H1 (cell line): ENCODE measurements around the gene PCDHGB3.

ENCODE experiments used
- EP300 ChIP-seq, 2 experiments: IDR thresholded peaks; 1 replicate in 1 of 2; 2 replicates in 1 of 2; pipeline ENCODE4 v1.6.1; 2011 to 2012; ENCODE audit warnings: low read depth in 2 of 2, low read length in 2 of 2, mild to moderate bottlenecking in 2 of 2, borderline replicate concordance in 1 of 2, inconsistent platforms in 1 of 2, moderate library complexity in 1 of 2
- EZH2 ChIP-seq: fragments of 200-600 bp; sonication (generic); IDR thresholded peaks from 2 replicates; pipeline ENCODE4 v1.7.1; 2012; ENCODE audit warnings: low read depth, mild to moderate bottlenecking, moderate library complexity, low read length, inconsistent platforms; ENCODE audit not compliant: severe bottlenecking
- JUND ChIP-seq: IDR thresholded peaks from 2 replicates; pipeline ENCODE4 v1.6.1; 2011; ENCODE audit warnings: mild to moderate bottlenecking, improper control_type of control experiment, low read length
- MAFK ChIP-seq: IDR thresholded peaks from 2 replicates; pipeline ENCODE4 v1.6.1; 2012; ENCODE audit warnings: low read depth, mild to moderate bottlenecking, improper control_type of control experiment, low read length
- POLR2AphosphoS5 ChIP-seq: IDR thresholded peaks from 2 replicates; pipeline ENCODE4 v1.6.1; 2011; ENCODE audit warnings: low read depth, low read length
- SP2 ChIP-seq: IDR thresholded peaks from 2 replicates; pipeline ENCODE4 v1.6.1; 2012; ENCODE audit warnings: mild to moderate bottlenecking, low read length, inconsistent platforms
- YY1 ChIP-seq: IDR thresholded peaks from 2 replicates; pipeline ENCODE4 v1.6.1; 2011; ENCODE audit warnings: low read depth, mild to moderate bottlenecking, low read length
- TF ChIP-seq, protein P1 (sequence below), 3 experiments: IDR thresholded peaks; 1 replicate in 2 of 3; 2 replicates in 1 of 3; pipeline versions ENCODE4 v1.5.1 to v1.6.1; 2011; ENCODE audit warnings: low read length in 3 of 3, mild to moderate bottlenecking in 3 of 3, inconsistent platforms in 2 of 3, low read depth in 1 of 3, moderate library complexity in 1 of 3; ENCODE audit not compliant: insufficient read depth in 1 of 3; ENCODE audit errors: control extremely low read depth in 1 of 3

DNA sequence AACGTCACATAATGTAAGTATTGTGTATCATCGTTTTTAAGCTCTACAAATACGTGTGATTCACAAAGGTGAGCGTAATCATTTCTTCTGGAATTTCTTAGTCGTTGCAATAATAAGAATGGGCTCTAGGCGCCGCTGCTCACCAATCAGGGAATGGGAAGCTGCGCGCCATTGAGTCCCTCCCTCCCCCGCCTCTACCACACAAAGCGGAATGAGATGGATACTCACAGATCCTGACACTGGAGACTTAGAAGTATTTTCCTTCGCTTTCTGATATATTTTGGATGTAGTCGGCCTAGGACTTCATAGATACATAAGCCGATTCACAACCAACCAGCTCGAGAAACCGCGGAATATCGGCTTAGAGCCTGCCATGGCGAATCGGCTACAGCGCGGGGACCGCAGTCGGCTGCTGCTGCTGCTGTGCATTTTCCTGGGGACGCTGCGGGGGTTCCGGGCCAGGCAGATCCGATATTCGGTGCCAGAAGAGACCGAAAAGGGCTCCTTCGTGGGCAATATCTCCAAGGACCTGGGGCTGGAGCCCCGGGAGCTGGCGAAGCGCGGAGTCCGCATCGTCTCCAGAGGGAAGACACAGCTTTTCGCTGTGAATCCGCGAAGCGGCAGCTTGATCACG lies 50.9 kb downstream of the PCDHGB3 start, which contains the start of gene PCDHGA11:
- TF ChIP-seq EP300 (IDR thresholded peaks at IDR 0.05; ENCODE audit: borderline replicate concordance in 1 of 2, low read depth in 2 of 2, low read length in 2 of 2) (no peak), POLR2AphosphoS5 (no peak), MAFK (no peak), EZH2 (no peak), YY1 (peak; percentile 58; the same call in 1 of the 2 replicates), JUND (no peak), SP2 (no peak)
- TF ChIP-seq, protein P1, sequence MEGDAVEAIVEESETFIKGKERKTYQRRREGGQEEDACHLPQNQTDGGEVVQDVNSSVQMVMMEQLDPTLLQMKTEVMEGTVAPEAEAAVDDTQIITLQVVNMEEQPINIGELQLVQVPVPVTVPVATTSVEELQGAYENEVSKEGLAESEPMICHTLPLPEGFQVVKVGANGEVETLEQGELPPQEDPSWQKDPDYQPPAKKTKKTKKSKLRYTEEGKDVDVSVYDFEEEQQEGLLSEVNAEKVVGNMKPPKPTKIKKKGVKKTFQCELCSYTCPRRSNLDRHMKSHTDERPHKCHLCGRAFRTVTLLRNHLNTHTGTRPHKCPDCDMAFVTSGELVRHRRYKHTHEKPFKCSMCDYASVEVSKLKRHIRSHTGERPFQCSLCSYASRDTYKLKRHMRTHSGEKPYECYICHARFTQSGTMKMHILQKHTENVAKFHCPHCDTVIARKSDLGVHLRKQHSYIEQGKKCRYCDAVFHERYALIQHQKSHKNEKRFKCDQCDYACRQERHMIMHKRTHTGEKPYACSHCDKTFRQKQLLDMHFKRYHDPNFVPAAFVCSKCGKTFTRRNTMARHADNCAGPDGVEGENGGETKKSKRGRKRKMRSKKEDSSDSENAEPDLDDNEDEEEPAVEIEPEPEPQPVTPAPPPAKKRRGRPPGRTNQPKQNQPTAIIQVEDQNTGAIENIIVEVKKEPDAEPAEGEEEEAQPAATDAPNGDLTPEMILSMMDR (IDR thresholded peaks at IDR 0.05; ENCODE audit: control extremely low read depth in 1 of 3, insufficient read depth in 1 of 3, low read depth in 1 of 3, low read length in 3 of 3): peak; percentile 59 to 77 (median 75)
